NOMO-1 treated with DMSO at 0.1 percent for 48 hours (cell line): ENCODE data around the gene HSPD1.

ENCODE experiments used
- DNase-seq: peaks from one replicate; lab custom pipeline; 2025; ENCODE audit not compliant: unreplicated experiment; lab: John Stamatoyannopoulos, UW

The HSPD1 gene

GRCh38 chr2:197437380-197437779 is 62.3 kb downstream of the HSPD1 start:
- DNase-seq = no peak
